Activated naive CD4-positive, alpha-beta T cell treated with anti-CD3 and anti-CD28 coated beads, Interleukin-2, amount 50 U/mL, for 72 hours (primary cell): ENCODE data around the gene MAST3. TPM values are rescaled to one million over a fixed set of nuclear protein-coding genes. Genes with fewer than 3 reads are reported as not detected.

Experiments
- ATAC-seq, 2 donors: fragments of 150-1000 bp; cut with Tn5 transposase; 2 replicates each; pipeline ENCODE4 v1.10.0; 2021; ENCODE audit warnings: mild to moderate bottlenecking in 2 of 2, moderate library complexity in 2 of 2
- DNase-seq, 2 donors: peaks; one replicate each; pipeline ENCODE4 v3.0.0; 2021 to 2022; ENCODE audit warnings: low spot score in 2 of 2
- H3K27ac Mint-ChIP-seq, 2 donors: one replicate each; pipeline ENCODE4 v1.8.0; 2022; ENCODE audit warnings: mild to moderate bottlenecking in 2 of 2, mixed read lengths in 2 of 2
- H3K36me3 Mint-ChIP-seq, 2 donors: one replicate each; pipeline ENCODE4 v1.8.0; 2022; ENCODE audit warnings: mixed read lengths in 2 of 2
- H3K9me3 Mint-ChIP-seq, 2 donors: one replicate each; pipeline ENCODE4 v1.8.0; 2022; ENCODE audit warnings: mixed read lengths in 2 of 2
- total RNA-seq, 2 donors: library from RNA; stranded (reverse); gene quantifications; one replicate each; pipeline ENCODE4 v1.2.3, GENCODE V29; 2022

The MAST3 gene
- total RNA-seq, 2 donors from 2014 or later, result 19.5 to 54.6 TPM

DNA sequence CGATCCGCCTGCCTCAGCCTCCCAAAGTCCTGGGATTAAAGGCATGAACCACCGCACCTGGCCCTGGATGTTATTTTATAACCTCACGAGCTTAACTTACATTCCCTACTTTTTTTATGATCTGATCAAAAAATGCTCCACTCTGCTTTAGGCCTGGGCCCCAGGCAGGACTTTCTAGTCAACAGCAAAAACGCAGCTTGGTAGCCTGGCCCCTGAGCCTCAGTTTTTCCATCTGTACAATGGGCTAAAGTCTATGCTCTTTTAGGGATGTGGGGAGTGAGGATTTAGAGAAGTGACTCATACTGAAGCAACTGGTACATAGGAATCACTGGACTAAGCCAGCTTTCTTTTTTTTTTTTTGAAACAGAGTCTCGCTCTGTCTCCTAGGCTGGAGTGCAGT, 43.5 kb downstream of the MAST3 start:
- Mint-ChIP-seq H3K27ac (no peak overlapping the region), H3K36me3 (peaks cover 5 to 17% of the 10 kb centered on the region in 2 donors), H3K9me3 (peaks cover 0 to 4% of the 10 kb centered on the region in 2 donors)
- ATAC-seq (no peak), DNase-seq (no peak)

- Mint-ChIP-seq H3K36me3 (peaks cover 5 to 24% of the 10 kb centered on the region in 2 donors), H3K9me3 (peaks cover 0 to 4% of the 10 kb centered on the region in 2 donors), H3K27ac (peak overlapping the region; percentile 71 to 72)
- DNase-seq, result no peak
- no peak for ATAC-seq
Observed at GRCh38 chr19:18143902-18144301, 46.3 kb downstream of the MAST3 start.

DNA sequence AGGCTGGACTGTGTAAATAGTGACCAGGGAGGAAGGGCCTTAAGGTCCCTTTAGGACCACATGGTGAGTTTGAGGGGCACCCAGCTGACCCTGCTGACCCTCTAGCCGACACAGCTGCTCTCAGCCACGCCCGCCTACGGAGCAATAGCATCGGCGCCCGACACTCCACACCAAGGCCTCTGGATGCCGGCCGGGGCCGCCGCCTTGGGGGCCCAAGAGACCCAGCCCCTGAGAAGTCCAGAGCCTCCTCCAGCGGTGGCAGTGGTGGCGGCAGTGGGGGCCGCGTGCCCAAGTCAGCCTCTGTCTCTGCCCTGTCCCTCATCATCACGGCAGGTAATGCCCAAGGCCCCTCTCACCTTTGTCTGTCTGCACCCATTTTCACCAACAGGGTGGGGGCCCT, 46.8 kb downstream of the MAST3 start:
- H3K27ac Mint-ChIP-seq, result peak overlapping the region; percentile 71 to 72
- DNase-seq, result no peak

DNA sequence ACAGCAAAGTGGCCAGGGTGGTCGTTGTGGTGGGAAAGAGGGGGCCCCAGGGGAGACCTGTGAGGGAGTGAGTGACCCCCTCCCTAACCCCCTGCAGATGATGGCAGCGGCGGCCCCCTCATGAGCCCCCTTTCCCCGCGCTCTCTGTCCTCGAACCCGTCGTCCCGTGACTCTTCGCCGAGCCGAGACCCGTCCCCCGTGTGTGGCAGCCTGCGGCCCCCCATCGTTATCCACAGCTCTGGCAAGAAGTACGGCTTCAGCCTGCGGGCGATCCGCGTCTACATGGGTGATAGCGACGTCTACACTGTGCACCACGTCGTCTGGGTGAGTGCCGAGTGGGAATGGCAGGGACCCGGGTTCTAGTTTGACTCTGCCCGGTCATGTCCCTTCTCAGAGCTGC, 47.3 kb downstream of the MAST3 start:
- peak overlapping the region; percentile 18 to 75 for H3K27ac Mint-ChIP-seq

More for the DNA sequence above, 46.8 kb downstream of the MAST3 start:
- Mint-ChIP-seq H3K36me3 (peaks cover 5 to 24% of the 10 kb centered on the region in 2 donors), H3K9me3 (peaks cover 0 to 4% of the 10 kb centered on the region in 2 donors)
- ATAC-seq, result no peak

GRCh38 chr19:18145391-18145999, 47.9 kb downstream of the MAST3 start:
- peak overlapping the region in 1 of 2 donors; percentile 18 for H3K27ac Mint-ChIP-seq
- H3K36me3 Mint-ChIP-seq, result peaks cover 1 to 19% of the 10 kb centered on the region in 2 donors
- ATAC-seq, result no peak
- no peak for DNase-seq
- H3K9me3 Mint-ChIP-seq, result peaks cover 0 to under 1% of the 10 kb centered on the region in 2 donors

More for the DNA sequence above, 47.3 kb downstream of the MAST3 start:
- DNase-seq (no peak), ATAC-seq (no peak)
- Mint-ChIP-seq H3K9me3 (peaks cover 0 to 4% of the 10 kb centered on the region in 2 donors), H3K36me3 (peaks cover 5 to 24% of the 10 kb centered on the region in 2 donors)

- H3K9me3 Mint-ChIP-seq, result no peaks in the 10 kb centered on the region
- DNase-seq, result no peak
- ATAC-seq, result no peak
- H3K36me3 Mint-ChIP-seq, result peaks cover 0 to 13% of the 10 kb centered on the region in 2 donors
- peak overlapping the region; percentile 73 for H3K27ac Mint-ChIP-seq
Observed at GRCh38 chr19:18147396-18147795, 49.8 kb downstream of the MAST3 start.

DNA sequence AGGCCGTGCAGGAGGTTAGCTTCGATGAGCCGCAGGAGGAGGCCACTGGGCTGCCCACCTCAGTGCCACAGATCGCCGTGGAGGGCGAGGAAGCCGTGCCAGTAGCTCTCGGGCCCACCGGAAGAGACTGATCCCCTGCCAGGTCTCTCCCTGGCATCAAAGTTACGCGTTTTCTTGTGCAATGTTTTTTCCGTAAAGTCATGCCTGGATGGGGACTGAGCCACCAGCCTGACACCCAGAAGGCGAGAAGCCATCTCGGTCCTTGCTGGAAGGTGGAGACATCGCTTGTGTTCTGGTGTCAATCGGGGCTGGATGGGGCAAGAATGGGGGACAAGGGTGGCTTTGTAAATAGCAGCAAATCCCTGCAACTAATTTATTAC, 52.0 kb downstream of the MAST3 start:
- Mint-ChIP-seq H3K27ac (no peak overlapping the region), H3K36me3 (peaks cover 0 to 13% of the 10 kb centered on the region in 2 donors), H3K9me3 (no peaks in the 10 kb centered on the region)
- DNase-seq (no peak), ATAC-seq (no peak)

DNA sequence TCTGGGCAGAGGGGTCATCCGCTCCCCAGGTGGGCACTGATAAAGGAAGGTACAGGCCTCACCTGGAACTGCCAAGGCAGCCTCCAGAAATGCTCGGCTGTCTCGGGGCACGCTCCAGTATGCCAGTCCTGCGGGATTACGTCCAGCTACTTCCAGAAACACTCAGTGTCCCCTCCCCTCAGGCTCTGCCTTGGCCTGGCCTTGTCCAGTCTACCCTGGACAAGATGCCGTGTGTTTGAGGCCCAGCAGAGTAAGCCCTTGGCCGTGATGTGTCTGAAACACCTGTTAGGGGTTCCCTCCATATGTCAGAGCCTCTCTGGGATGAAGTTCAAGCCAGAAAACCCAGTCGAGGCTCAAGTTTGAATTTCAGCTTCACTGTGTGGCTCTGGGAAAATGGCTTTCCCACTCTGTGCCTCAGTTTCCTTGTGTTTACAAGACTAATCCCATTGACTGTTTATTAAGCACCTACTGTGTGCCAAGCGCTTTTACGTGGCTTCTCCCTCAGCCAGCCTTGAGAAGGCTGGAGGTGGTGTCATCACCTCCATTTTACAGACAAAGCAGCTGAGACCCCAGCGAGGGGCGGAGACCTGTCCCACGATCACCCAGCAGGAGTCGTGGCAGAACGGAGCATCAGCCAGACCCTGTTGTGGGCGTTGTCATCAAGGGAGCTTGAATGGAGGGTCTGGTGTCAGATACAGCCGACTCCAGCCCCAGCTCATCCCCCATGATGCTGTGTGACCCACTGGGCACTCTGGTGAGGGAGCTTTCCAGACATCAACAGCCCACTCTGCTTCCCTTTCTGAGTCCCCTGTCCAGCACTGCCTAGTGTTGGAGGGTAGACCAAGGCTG, 53.4 kb downstream of the MAST3 start:
- Mint-ChIP-seq H3K36me3 (peaks cover 0 to 7% of the 10 kb centered on the region in 2 donors), H3K27ac (peak overlapping the region; percentile 97 to 98), H3K9me3 (no peaks in the 10 kb centered on the region)
- DNase-seq, result no peak
- no peak for ATAC-seq

DNA sequence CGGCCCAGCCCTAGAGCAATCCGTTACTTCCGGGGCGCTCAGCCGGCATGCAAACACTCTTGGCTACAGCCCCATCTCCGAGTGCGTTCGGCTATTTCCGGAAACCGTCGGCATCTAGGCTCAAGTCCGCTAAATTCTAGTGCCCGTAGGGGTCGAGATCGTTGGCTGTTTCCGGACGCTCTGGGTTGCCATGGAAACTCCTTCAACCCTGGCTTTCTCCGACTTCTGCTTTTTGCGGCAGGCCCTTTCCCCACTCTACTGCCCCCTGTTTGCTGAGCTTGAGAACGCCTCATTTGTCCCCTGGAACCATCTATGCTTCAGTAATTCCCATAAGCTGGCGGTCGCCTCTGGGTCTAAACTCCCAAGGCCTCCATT, 54.9 kb downstream of the MAST3 start:
- Mint-ChIP-seq H3K36me3 (no peaks in the 10 kb centered on the region), H3K27ac (peak overlapping the region; percentile 97 to 98), H3K9me3 (no peaks in the 10 kb centered on the region)
- ATAC-seq (peak; percentile 71 to 75), DNase-seq (peak; percentile 94 to 99)

GRCh38 chr19:18152817-18153555, 55.4 kb downstream of the MAST3 start, which contains the start of gene PIK3R2:
PIK3R2 (plus strand) TSS chr19:18153163; CDS start chr19:18155880, 2,717 bp downstream.
- peak within 1 kb of the TSS; percentile 97 to 98 for H3K27ac Mint-ChIP-seq
- DNase-seq (peak; percentile 99 to 100), ATAC-seq (peak; percentile 84 to 91)
- H3K36me3 Mint-ChIP-seq, result no peaks in the 10 kb centered on the region
- no peaks in the 10 kb centered on the region for H3K9me3 Mint-ChIP-seq

GRCh38 chr19:18153556-18154134, 56.1 kb downstream of the MAST3 start:
- DNase-seq (peak in 1 of 2 donors; percentile 54), ATAC-seq (no peak)
- H3K27ac Mint-ChIP-seq, result peak overlapping the region; percentile 97 to 98
- no peaks in the 10 kb centered on the region for H3K9me3 Mint-ChIP-seq
- H3K36me3 Mint-ChIP-seq, result no peaks in the 10 kb centered on the region

DNA sequence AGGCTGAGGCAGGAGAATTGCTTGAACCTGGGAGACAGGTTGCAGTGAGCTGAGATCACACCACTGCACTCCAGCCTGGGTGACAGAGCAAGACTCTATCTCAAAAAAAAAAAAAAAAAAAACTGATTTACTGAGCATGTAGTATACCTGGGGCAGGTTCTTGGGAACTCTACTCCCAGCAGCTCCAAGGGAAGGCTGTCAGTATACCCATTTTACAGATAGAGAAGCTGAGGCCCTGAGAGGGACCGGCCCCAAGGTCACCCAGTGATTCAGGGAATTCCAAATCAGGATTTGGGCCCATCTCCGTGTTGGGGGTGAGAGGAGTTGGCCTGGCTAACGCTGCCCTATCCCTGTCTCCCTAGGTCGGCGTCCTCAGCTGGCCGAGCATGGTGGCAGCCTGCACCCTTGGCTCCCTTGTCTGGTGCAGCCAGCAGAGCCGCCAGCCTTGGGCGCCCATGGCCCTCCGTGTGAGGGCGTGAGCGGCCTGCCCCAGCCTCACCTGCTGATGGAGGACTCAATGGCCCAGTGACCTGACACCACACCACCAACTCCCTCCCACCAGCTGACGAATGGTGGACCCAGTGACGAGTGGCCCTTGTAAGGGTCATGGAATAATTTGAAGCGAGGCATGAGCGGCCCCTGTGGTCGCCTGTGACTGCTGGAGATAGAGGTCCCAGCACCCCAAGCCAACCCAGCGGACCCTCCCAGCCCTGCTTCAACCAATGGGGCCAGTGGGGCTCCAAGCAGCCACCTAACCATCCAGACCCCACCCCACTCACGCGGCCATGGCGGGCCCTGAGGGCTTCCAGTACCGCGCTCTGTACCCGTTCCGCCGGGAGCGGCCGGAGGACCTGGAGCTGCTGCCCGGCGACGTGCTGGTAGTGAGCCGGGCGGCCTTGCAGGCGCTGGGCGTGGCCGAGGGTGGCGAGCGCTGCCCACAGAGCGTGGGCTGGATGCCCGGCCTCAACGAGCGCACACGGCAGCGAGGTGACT, 57.8 kb downstream of the MAST3 start:
- Mint-ChIP-seq H3K27ac (no peak overlapping the region), H3K36me3 (no peaks in the 10 kb centered on the region), H3K9me3 (no peaks in the 10 kb centered on the region)
- ATAC-seq (no peak), DNase-seq (no peak)

DNA sequence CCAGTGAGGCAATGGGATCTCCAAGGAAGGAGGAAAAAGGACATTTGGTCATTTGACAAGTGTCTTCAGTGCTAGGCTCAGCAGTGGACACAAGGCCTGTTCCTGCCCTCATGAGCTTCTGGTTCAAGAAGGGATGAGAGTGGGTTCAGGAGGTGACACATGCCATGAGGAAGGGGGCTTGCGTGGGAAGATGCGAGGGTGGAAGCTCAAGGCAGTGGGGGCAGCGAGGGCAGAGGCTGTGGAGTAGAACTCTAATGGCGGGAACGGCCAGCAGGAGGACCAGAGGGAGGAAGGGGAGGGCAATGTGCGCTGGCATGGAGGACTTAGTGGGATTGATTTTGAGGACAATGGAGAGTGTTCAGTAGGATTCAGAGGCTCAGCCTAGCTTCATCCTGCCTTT, 58.7 kb downstream of the MAST3 start:
- Mint-ChIP-seq H3K9me3 (no peaks in the 10 kb centered on the region), H3K27ac (peak overlapping the region in 1 of 2 donors; percentile 31), H3K36me3 (no peaks in the 10 kb centered on the region)
- DNase-seq (no peak), ATAC-seq (no peak)

- DNase-seq, result no peak
- no peak for ATAC-seq
- Mint-ChIP-seq H3K27ac (no peak overlapping the region), H3K9me3 (no peaks in the 10 kb centered on the region), H3K36me3 (no peaks in the 10 kb centered on the region)
Observed at GRCh38 chr19:18156841-18157464, 59.4 kb downstream of the MAST3 start.

DNA sequence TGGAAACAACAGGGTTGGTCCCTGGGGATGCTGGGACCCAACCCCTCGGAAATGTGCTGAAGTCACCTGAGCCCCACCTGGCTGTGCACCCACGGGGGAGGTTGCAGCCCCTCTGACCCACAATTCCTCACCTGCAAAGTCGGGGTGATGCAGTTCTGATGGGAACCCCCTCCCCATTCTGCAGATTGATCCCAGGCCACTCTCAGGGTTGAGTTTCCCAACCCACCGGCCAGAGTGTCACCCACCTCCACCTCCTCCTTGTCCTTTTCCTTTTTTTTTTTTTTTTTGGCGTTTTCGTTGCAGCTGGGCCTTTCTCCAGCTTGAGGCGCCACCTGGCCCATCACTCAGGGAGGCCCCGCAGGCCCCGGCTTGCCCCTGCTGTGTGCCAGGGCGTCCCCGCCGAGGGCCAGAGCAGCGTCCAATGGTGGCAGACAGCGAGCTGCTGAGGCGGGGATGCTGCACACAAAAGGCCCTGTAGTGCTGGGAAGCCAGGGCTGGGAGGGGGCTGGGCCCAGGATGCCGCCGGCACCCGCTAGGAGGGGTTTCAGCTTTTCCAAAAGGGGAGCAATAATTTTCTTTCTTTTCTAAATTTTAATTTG, 60.0 kb downstream of the MAST3 start:
- ATAC-seq, result no peak
- Mint-ChIP-seq H3K27ac (no peak overlapping the region), H3K9me3 (no peaks in the 10 kb centered on the region), H3K36me3 (no peaks in the 10 kb centered on the region)
- no peak for DNase-seq
